Measurements from ENCODE around the gene RGN. TPM values are rescaled to one million over a fixed set of nuclear protein-coding genes. Genes with fewer than 3 reads are reported as not detected.
"Not testable (repeated sequence)": the region's sequence is repeated elsewhere in the genome, so short reads cannot be mapped to it uniquely, and the experiment has no call there.

The RGN gene
- total RNA-seq, 2 experiments from 2014 or later = not detected

- no peaks in the 10 kb centered on the region for H3K9me3 Mint-ChIP-seq (ENCODE audit: low read depth)
- peaks cover 6% of the 10 kb centered on the region for H3K4me1 Mint-ChIP-seq
- peak; percentile 91 for DNase-seq
- no peaks in the 10 kb centered on the region for H3K36me3 Mint-ChIP-seq (ENCODE audit: low read depth)
- intact Hi-C loops (cut with DNase I, micrococcal nuclease) = loop anchor here (1.0 kb wide), 4 partner anchors 16 to 353 kb away; partner anchors contain the start of genes RBM10 (in 2 of the 2), RP2 (in 1 of the 2) and UBA1 (in 1 of the 2)
- POLR2A ChIA-PET = interaction anchor here (0.6 to 1.7 kb wide), 2 partner anchors 16 to 290 kb away, joined by 3 to 8 read pairs; partner anchors contain the start of genes NDUFB11 and RBM10
- H3K27me3 Mint-ChIP-seq = no peaks in the 10 kb centered on the region
- peak overlapping the region; percentile 89 for H3K4me3 Mint-ChIP-seq
- ATAC-seq = peak; percentile 100
- peak overlapping the region; percentile 99 for H3K27ac Mint-ChIP-seq
- CTCF ChIA-PET = interaction anchor here (1.9 kb wide), 1 partner anchor 16 kb away, joined by 11 read pairs; the partner anchor contains the start of genes NDUFB11 and RBM10
Measured at GRCh38 chrX:47129157-47129898, 51.1 kb downstream of the RGN start.

GRCh38 chrX:47129899-47130358, 51.7 kb downstream of the RGN start:
- CTCF ChIA-PET = interaction anchor here (1.9 kb wide), 1 partner anchor 15 kb away, joined by 11 read pairs; the partner anchor contains the start of genes NDUFB11 and RBM10
- no peaks in the 10 kb centered on the region for H3K9me3 Mint-ChIP-seq (ENCODE audit: low read depth)
- peaks cover 6% of the 10 kb centered on the region for H3K4me1 Mint-ChIP-seq
- intact Hi-C loops (cut with DNase I, micrococcal nuclease) = loop anchor here (1.0 kb wide), 4 partner anchors 15 to 352 kb away; partner anchors contain the start of genes RBM10 (in 2 of the 2), RP2 (in 1 of the 2) and UBA1 (in 1 of the 2)
- H3K4me3 Mint-ChIP-seq = peak overlapping the region; percentile 89
- DNase-seq = no peak
- no peaks in the 10 kb centered on the region for H3K36me3 Mint-ChIP-seq (ENCODE audit: low read depth)
- ATAC-seq = no peak
- POLR2A ChIA-PET = interaction anchor here (0.6 to 1.7 kb wide), 2 partner anchors 15 to 291 kb away, joined by 3 to 8 read pairs; partner anchors contain the start of genes NDUFB11 and RBM10
- peak overlapping the region; percentile 25 for H3K27ac Mint-ChIP-seq
- no peaks in the 10 kb centered on the region for H3K27me3 Mint-ChIP-seq

- CTCF ChIA-PET = interaction anchor here (0.7 to 2.1 kb wide), 2 partner anchors 11 kb away, joined by 4 to 7 read pairs; partner anchors contain the start of genes NDUFB11 and RBM10
- POLR2A ChIA-PET = no interaction called here
Measured at GRCh38 chrX:47133493-47133892, 55.2 kb downstream of the RGN start.

GRCh38 chrX:47135650-47136049, 57.4 kb downstream of the RGN start:
- CTCF ChIA-PET = interaction anchor here (0.6 to 2.1 kb wide), 2 partner anchors 9 to 22 kb away, joined by 3 to 7 read pairs; partner anchors contain the start of genes NDUFB11 and RBM10
- DNase-seq; H3K4me1 Mint-ChIP-seq; H3K9me3 Mint-ChIP-seq (ENCODE audit: low read depth); H3K36me3 Mint-ChIP-seq (ENCODE audit: low read depth); intact Hi-C loops (cut with DNase I, micrococcal nuclease); ATAC-seq; H3K4me3 Mint-ChIP-seq; H3K27me3 Mint-ChIP-seq; H3K27ac Mint-ChIP-seq: not testable (repeated sequence)
- POLR2A ChIA-PET = interaction anchor here (1.6 kb wide), 1 partner anchor 9 kb away, joined by 4 read pairs; the partner anchor contains the start of genes NDUFB11 and RBM10

More at GRCh38 chrX:47133493-47133892, 55.2 kb downstream of the RGN start:
- ATAC-seq = no peak
- H3K9me3 Mint-ChIP-seq (ENCODE audit: low read depth) = no peaks in the 10 kb centered on the region
- H3K27me3 Mint-ChIP-seq = no peaks in the 10 kb centered on the region
- intact Hi-C loops (cut with DNase I, micrococcal nuclease) = no loop called here
- DNase-seq = no peak
- H3K4me3 Mint-ChIP-seq = no peak overlapping the region
- H3K4me1 Mint-ChIP-seq = peaks cover 4% of the 10 kb centered on the region
- H3K27ac Mint-ChIP-seq = no peak overlapping the region
- no peaks in the 10 kb centered on the region for H3K36me3 Mint-ChIP-seq (ENCODE audit: low read depth)

- Mint-ChIP-seq H3K27ac (no peak overlapping the region), H3K9me3 (ENCODE audit: low read depth) (no peaks in the 10 kb centered on the region), H3K27me3 (no peaks in the 10 kb centered on the region), H3K4me1 (peaks cover 6% of the 10 kb centered on the region), H3K4me3 (no peak overlapping the region), H3K36me3 (ENCODE audit: low read depth) (peaks cover 16% of the 10 kb centered on the region)
- ChIA-PET POLR2A (interaction anchor here (0.6 kb wide), 1 partner anchor 479 kb away, joined by 3 read pairs; no protein-coding TSS in a partner anchor), CTCF (no interaction called here)
- ATAC-seq (no peak), DNase-seq (no peak)
- intact Hi-C loops (cut with DNase I, micrococcal nuclease) = no loop called here
Measured at GRCh38 chrX:47138171-47138570, 59.9 kb downstream of the RGN start.

Other genes starting within 250 kb of the RGN start
- gene RP2, start 241.4 kb upstream of the RGN start, total RNA-seq = 1 to 10 TPM; 3.3 to 5.0 TPM
- 1 to 10 TPM; 1.5 to 2.7 TPM for gene JADE3, start 166.0 kb upstream of the RGN start, total RNA-seq
- 10 to 100 TPM; 89.9 to 90.8 TPM for gene NDUFB11, start 66.3 kb downstream of the RGN start, total RNA-seq
- gene RBM10, start 66.8 kb downstream of the RGN start, total RNA-seq = 10 to 100 TPM; 63.8 to 72.1 TPM
- 100 to 1,000 TPM; 224 to 249 TPM for gene UBA1, start 115.4 kb downstream of the RGN start, total RNA-seq
- 10 to 100 TPM; 62.7 to 78.9 TPM for gene CDK16, start 140.2 kb downstream of the RGN start, total RNA-seq
- gene USP11, start 154.6 kb downstream of the RGN start, total RNA-seq = 10 to 100 TPM; 19.2 to 21.1 TPM